Iris pigment epithelial cell (primary cell): ENCODE measurements around the gene SIAH2.

Source experiments
- DNase-seq: peaks from one replicate; pipeline ENCODE4 v3.0.0-alpha.2; 2011; ENCODE audit warnings: low read depth

The SIAH2 gene

DNA sequence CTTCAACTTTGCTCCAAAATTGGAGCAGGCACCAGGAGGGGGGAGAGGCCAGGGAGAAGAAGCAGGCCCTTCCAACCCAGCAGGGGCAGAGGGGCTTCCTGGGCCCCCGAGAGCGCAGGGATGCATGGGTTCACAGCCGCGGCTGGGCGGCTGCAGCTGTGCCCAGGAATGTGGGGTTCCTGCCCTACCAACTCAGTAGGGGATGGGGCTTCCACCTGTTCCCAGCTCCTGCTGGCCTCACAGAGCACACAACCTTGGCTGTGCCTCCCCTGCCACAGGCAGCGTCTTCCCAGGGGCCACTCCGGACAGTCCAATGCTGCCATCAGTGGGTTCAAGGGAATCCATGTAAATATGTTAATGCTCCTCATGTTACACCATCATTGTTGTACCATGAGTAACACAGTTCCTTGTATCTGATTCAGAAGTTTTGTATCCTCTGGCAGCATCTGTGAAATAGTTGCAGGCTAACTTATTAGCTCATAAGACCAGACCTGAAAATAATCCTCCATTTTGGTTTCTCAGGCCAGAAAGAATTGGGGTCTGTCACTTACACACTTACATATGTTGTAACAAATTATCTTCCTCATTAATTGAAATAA is 12.1 kb upstream of the SIAH2 start:
- DNase-seq, result peak; percentile 90

DNA sequence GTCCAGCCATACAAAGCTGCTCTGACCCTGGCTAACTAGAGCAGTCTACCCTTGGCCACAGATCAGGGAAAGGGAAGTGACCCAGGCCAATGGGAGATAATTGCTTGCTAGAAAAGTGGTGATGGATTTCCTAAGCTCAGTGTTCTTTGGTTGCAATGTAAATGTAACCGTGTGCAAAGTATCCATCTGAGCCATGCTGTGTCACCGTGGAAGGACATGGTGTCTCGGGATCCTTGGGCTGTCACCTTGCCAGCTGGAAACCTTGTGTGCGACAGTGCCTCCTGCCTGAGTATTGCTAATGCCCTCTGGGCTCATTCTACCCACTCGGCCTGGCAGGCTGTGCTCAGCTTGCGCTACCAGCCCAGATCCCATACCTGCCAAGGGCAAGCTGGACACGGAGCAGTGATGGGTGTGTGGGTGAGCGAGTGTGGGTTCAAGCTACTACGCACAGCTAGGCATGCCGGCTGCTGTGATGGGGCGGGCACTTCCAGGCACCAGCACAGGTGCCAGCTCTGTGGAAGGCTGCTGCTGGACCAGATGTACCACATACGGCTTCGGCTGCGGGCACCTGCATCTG is 10.7 kb upstream of the SIAH2 start:
- DNase-seq, result no peak

GRCh38 chr3:150771600-150771999 is 8.6 kb upstream of the SIAH2 start:
- no peak for DNase-seq

DNA sequence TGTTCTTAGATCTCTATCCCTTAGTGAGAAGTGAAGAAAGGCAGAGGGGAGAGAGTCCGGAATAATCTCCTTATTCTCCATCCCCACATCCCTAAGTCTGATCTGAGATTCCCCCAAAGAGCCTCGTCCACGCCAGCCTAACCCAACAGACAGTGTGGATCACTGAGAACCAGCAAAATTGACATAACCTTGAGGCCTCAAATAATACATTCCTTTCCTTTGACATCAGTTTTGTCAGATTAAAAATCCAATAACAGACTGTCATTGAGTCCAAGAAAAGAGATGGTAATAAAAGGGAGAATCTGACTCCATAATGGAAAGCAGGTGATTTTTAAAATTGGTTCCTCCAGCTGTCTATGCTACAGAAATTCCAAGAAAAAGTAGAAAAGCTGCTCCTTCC is 7.7 kb upstream of the SIAH2 start:
- DNase-seq, result peak; percentile 34

DNA sequence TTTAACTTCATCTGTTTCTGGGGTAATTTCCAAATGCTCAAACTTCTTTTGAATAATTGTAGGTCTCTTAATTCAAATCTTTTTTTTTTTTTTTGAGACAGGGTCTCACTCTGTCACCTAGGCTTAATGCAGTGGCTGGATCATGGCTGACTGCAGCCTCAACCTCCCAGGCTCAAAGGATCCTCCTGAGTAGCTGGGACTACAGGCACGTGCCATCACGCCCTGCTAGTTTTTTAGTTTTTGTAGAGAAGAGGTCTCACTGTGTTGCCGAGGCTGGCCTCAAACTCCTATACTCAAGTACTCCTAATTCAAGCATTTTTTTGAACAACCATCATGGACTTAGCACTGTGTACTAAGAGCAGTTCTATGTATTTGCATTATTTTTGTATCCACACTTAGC is 3.8 kb upstream of the SIAH2 start:
- no peak for DNase-seq

DNA sequence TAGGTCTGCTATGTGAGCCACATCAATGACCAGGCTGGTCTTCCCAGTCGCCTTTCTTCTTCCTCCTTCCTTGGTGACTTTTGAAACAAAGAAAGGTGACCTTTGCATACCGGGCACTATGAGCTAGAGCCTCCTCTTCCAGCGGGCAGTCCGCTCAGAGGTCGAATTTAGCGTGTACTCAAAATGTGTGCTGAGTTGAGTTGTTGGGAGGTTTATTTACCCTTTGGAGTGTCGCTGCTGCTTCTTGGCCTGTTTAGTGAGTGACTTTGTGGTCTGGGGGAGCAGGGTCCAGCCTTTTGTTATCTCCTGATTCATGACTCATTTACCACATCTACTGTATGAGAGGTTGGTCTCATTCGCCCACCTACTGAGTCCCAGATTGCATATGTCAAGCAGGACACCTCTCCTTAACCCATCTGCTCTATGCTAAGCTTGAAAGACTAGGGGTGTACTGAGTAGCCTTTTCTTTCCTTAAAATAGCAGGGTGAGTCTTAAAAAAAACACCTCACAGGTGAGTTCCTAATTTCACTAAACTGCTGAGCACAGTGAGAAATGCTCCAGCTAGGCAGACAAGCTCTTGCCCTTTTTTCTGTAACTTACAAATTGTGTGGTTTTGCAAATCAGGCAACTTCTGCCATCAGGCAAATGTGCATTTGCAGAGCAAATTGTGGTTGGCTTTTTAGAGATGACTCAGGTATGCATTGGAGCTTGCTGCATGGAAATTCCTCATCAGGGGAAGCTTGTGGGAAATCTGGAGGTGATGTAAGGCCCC is 3.2 kb upstream of the SIAH2 start:
- peak; percentile 69 for DNase-seq

DNA sequence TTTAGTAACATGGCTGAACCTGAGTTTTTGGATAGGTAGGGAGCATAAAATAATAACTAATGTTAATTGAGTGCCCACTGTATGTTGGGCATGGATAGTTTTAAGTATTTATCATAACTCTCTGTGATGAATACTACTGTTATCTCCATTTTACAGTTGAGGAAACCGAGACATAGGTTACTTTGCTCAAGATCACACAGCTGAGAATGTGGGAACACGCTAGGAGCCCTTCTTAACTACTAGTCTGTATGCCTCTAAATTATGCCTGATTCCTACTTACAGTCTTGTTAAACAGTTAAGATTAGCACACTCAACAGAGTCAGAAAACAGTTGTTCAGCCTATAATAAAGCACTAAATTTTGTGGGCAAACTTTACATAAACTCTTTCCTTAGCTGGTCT is 2.0 kb upstream of the SIAH2 start:
- DNase-seq, result no peak

DNA sequence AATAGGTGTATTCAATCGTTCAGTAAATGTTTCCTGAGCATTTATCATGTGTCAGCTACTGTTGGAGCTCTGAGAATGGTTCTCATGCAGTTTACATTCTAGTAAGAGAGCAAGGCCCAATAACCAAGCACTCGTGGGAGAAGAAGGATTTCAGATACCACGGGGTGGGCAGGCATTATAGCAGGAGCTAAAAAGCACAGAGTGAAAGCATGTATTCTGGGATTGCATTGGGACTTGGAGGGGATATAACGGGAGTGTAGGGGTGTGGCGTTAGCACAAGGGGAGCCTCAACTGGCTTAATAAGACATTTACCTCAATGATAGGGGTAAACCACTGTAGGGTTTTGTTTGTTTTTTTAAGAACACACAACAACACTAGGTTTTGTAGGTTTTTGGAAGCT is 1.6 kb upstream of the SIAH2 start:
- DNase-seq, result no peak

DNA sequence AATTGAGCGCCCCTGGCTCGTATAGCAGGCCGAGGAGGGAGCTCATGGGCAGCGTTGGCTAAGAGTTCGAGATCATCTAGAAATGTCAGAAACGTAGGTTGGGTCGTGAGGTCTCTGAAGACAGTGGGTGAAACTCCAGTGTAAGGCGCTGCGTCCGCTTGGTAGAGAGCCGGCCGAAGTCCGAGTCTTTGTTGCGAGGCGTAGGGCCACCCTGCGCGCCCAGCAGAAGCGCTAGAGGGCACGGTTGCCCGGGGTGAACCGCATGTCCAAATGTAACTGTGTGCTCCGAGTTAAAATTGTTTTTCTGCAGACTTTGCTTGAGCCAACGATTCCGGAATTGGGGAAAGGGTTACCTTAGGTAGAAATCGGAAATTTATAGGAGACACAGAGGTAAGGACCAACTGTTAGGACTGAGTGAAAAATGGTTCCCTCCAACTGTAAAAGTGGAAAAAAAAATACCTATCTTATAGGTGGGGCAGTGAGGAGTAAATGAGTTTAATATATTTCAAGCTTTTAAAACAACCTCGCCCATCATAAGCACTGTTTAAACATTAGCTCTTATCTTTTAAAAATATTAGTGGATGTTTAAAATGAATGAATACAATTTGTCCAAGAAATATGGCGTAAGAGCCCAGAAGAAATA is 993 bp upstream of the SIAH2 start:
- DNase-seq, result peak; percentile 67

DNA sequence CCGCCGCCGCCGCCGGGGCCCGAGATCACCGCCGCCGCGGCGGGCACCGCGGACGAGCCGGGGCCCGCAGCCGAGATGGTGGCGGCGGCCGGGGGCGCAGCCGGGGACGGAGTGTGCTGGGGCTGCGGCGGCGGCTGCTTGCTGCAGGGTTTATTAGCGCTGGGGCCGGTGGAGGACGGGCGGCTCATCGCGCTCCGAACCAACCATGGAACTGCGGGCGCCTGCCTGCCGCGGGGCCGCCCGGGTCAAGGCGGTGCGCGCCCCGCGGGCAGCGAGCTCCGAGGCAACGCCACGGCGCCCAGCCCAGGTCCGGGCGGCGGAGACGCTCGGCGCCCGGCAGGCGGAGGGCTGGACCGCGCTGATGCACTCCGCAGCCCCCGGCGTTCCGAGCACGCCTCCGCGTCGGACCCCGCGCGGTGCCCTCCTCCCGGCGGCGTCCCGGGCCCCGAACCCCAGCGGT is 277 bp downstream of the SIAH2 start:
- no peak for DNase-seq

GRCh38 chr3:150761831-150762661 is 923 bp downstream of the SIAH2 start:
- DNase-seq, result peak; percentile 57

DNA sequence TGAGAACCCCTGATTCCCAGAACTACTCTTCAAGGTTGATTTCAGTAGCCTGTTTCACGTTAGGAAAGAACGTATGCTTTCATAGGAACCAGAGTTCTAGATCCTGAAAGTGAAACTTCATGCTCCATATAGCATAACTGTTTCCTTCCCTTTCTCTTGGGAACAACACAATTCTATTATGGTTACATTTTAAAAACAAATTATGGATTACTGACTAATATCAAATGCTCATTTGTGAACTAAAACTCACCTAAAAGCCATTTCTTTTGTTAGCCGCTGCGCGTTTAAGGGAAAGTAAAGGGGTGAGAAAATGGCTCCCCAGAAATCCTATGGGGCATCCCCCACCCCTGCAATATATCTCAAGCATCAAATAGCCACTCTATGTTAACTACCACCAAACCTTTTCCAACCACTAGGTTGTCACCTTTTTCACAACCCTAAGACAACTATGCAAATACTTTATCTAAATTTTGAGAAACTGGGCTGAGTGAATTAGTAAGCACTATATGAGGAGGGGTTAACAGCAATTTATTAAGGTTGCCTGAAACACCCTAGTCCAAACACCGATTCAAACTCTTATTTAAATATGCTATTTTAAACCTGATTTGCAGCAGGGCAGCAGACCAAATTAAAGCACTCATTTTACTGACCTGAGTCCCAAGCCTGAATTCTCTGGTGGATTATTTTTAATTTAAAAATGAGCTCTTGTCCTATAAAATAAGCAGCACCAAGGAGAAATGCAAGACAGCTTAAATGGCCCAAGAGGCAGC is 2.4 kb downstream of the SIAH2 start:
- peak; percentile 9 for DNase-seq

DNA sequence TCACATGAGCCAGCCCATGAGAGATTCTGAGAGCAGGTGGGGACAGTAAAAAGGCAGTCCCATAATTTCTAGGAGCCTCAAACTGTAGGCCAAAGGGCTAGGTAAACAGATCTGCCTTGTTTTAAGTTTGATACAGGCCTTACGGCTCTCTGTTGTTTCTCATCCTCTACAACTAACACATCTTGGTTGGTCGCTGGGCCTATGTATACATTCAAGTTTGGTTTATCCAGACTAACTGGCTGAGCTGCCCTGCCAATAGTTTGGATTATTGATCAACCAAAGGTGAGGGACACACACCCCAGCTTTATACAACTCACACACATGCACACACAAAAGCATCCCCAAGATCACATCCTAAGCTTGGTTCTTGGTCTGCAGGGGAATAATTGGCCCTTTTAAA is 3.0 kb downstream of the SIAH2 start:
- DNase-seq, result no peak

DNA sequence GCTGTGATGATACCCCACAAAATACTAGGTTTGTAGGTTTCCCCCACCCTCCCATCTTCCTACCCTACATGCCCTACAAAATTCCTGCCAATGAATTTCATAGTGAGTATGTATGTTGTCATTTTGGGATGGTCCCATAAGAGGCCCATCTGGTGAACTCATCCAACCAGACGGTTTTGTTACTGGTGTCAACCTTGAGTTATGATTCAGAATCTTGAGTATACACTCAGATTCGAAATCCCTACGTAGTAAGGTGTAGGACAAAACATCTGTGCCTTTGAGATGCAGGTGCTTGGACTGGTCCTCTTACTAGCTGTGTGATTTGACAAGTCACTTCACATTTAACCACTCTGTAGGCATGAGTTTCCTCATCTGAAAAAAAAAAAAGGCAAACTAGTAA is 3.6 kb downstream of the SIAH2 start:
- no peak for DNase-seq

DNA sequence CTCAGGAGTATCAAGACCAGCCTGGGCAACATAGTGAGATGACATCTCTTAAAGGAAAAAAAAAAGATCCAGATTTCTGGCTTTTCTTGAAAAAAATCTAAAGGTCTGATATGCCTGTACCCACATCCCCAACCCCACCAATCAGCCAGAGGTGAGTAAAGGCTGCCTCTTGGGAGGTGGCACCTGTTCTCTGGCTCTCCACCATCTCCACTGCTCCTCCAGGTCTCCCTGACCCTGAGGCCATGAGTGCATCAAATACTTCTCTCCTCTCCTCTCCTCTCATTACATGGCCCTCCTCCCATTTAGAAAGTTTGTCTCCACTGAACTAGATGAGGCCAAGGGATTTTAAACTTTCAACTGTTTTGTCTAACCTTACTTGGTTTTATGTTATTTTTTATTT is 5.2 kb downstream of the SIAH2 start:
- DNase-seq, result no peak

DNA sequence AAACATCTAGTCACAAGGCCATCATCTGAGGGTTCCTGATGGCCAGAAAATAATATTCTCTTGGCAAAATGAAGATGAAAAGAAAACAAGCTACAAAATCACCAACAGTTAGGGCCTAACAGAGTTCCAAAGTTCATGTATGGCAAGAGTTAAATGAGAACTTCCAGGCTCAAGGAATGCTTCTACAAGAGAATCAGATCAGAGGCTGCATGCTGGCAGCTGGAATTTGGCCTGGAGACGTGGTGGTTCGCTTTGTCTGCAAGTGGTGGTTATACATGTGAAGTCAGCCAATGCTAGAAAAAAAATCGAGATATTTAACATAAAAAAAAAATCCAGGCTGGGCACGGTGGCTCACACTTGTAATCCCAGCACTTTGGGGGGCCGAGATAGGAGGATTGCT is 5.6 kb downstream of the SIAH2 start:
- DNase-seq, result no peak

DNA sequence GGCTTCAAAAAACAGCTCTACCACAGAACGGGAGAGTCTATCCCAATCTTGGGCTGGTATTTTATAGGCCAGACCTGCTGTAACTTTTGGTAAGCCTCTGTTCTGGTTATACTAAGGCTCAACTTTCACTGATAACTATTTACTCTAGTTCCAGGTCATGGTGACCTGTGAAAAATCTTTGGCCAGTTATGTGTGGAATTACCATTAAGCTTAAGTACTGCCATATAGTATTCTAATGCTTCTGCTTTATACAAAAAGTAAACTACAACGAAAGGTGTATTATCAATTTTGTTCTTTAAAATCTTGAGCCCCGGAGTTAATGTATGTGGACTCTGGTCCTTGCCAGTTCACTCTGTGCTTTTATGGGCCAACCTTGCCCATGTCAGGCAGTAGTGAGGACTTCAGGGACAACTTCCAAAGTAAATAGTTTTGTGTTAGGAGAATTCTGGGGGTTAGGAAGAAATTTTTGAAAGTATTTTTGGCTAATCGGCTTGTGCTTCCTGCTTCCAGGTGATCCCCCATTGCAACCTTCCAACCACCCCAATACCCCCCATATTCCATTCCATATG is 6.4 kb downstream of the SIAH2 start:
- DNase-seq, result no peak

- no peak for DNase-seq
Observed at GRCh38 chr3:150755902-150756301, 7.1 kb downstream of the SIAH2 start.

DNA sequence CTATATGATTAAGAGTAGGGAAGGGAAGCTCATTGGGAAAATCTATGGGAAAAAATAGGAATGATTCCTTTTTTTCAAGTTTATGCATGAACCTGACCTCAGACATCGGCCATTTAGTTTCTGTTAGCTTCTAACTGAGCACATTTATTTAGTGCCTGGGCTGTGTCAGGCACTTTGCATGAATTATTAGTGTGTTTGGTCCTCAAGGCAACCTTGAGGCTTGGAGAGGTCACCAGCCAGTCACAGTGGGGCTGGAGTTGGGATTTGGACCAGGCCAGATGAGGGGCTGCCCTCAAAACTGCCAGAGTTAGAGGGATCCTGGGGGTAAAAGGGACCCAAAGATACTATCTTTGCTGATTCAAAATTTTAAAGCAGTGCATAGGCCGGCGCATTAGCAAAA is 8.1 kb downstream of the SIAH2 start:
- no peak for DNase-seq

GRCh38 chr3:150751781-150752263 is 11.1 kb downstream of the SIAH2 start:
- no peak for DNase-seq

DNA sequence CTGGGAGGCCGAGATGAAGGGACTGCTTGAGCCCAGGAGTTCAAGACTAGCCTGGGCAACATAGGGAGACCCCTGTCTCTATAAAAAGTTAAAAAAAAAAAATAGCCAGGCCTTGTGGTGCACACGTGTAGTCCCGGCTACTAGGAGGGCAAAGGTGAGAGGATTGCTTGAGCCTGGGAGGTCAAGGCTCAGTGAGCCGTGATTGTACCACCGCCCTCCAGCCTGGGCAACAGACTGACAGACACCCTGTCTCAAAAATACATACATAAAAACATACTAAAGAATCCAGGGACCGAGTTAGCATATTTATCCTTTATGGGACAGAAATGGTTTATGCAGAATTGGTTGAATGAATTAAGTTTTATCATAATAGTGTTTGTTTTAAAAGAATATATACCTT is 13.7 kb downstream of the SIAH2 start:
- DNase-seq, result no peak
